Measurements from ENCODE around the gene COX6A1.
A peak's percentile ranks its signal among the peaks of the same experiment; 100 is the strongest.

Gene COX6A1

DNA sequence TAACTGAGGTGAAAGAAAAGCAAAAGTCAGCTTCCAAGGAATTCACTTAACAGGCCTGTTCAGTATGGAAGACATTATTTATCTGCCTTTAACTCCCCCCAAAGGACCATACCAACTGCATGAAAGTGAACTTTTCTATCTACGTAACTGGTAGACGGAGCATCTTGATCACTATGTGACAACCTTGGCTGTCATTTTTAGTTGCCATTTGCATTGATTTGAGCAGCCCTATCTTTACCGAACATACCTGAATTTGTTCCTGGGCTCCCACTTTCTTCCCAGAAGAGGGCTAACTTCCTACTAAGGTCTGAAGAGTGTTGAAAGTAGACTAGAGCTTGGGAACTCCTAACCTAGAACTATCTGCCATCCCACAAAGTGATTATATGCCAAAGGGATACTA, 22.2 kb downstream of the COX6A1 start:
- Histone ChIP-seq H3K4me3 (replicated peaks; ENCODE audit: low read depth, low read length) (no peak overlapping the region), H3K27me3 (replicated peaks; ENCODE audit: control insufficient read depth, insufficient read depth, low read length) (no peaks in the 10 kb centered on the region), H3K36me3 (ENCODE audit: control insufficient read depth, insufficient read depth, low read length) (peaks cover 30% of the 10 kb centered on the region)
- no peak for DNase-seq (ENCODE audit: extremely low read depth, insufficient read length)
- TF ChIP-seq, protein P1, sequence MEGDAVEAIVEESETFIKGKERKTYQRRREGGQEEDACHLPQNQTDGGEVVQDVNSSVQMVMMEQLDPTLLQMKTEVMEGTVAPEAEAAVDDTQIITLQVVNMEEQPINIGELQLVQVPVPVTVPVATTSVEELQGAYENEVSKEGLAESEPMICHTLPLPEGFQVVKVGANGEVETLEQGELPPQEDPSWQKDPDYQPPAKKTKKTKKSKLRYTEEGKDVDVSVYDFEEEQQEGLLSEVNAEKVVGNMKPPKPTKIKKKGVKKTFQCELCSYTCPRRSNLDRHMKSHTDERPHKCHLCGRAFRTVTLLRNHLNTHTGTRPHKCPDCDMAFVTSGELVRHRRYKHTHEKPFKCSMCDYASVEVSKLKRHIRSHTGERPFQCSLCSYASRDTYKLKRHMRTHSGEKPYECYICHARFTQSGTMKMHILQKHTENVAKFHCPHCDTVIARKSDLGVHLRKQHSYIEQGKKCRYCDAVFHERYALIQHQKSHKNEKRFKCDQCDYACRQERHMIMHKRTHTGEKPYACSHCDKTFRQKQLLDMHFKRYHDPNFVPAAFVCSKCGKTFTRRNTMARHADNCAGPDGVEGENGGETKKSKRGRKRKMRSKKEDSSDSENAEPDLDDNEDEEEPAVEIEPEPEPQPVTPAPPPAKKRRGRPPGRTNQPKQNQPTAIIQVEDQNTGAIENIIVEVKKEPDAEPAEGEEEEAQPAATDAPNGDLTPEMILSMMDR (IDR thresholded peaks at IDR 0.05; ENCODE audit: insufficient read depth, low read length, poor library complexity, severe bottlenecking), result no peak

DNA sequence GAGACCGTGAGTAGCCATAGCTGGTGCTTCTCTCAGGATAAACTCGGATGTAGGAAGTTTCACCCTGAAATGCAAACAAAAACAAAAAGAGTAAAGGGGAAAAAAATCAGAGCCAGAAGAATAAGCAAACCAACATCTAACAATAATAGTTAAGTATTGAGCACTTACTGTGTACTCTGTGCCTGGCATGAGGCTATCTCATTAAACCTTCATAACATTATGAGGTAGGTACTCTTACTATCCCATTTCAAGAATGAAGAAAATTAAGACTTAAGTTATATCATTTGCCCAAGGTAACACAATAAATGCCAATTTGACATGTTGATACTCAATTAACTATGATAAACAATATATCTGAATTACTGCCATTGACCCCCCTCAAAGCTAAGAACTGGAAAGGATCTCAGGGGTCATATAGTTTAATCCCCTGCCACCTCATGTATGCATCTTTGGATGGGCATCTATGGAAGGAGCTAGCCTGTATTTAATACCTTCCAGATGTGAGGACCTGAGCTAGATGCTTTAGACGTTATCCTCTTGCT, 24.3 kb downstream of the COX6A1 start:
- no peak overlapping the region for H3K4me3 ChIP-seq (replicated peaks; ENCODE audit: low read depth, low read length)
- H3K36me3 ChIP-seq (ENCODE audit: control insufficient read depth, insufficient read depth, low read length), result peaks cover 34% of the 10 kb centered on the region
- TF ChIP-seq, protein P1 (IDR thresholded peaks at IDR 0.05; ENCODE audit: insufficient read depth, low read length, poor library complexity, severe bottlenecking), result no peak
- no peak for DNase-seq (ENCODE audit: extremely low read depth, insufficient read length)
- H3K27me3 ChIP-seq (replicated peaks; ENCODE audit: control insufficient read depth, insufficient read depth, low read length), result no peaks in the 10 kb centered on the region

DNA sequence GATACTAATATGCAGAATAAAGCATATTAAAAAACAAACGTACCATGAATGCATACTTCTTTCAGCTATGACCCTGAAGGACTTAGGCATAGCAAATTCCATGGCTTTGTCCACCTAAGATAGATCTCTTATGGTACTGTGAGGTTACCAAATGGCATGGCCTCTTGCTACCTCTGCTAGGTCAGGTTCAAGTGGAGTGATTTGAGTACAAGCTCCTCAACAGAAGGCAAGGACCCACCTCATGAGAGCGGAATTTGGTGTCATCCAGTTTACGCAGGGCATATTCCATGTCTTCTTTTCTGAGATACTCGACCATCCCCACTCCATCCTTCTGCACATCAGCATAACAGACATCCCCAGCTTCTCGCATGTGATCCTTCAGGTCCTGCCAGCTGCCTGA, 25.8 kb downstream of the COX6A1 start:
- DNase-seq (ENCODE audit: extremely low read depth, insufficient read length), result no peak
- TF ChIP-seq, protein P1 (IDR thresholded peaks at IDR 0.05; ENCODE audit: insufficient read depth, low read length, poor library complexity, severe bottlenecking), result no peak
- Histone ChIP-seq H3K4me3 (replicated peaks; ENCODE audit: low read depth, low read length) (no peak overlapping the region), H3K36me3 (ENCODE audit: control insufficient read depth, insufficient read depth, low read length) (peaks cover 28% of the 10 kb centered on the region), H3K27me3 (replicated peaks; ENCODE audit: control insufficient read depth, insufficient read depth, low read length) (no peaks in the 10 kb centered on the region)

DNA sequence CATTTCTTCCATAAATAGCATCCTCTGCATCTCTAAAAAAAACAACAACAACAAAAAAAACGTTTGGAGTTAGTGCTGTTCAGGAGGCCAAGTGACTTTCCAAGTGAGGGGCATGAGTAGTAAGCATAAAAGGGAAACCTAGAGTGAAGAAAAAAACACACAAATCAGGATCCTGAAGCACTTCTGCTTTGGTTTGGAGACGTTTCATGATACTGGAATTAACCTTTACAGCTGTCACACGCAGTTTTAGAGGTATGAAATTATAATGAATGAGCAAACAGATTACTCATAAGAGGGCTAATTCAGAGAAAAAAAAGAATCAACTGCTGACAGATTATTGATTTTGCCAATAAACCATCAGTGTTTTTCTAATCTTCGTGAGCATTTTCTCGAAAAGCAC, 27.8 kb downstream of the COX6A1 start:
- no peak overlapping the region for H3K4me3 ChIP-seq (replicated peaks; ENCODE audit: low read depth, low read length)
- no peaks in the 10 kb centered on the region for H3K27me3 ChIP-seq (replicated peaks; ENCODE audit: control insufficient read depth, insufficient read depth, low read length)
- TF ChIP-seq, protein P1 (IDR thresholded peaks at IDR 0.05; ENCODE audit: insufficient read depth, low read length, poor library complexity, severe bottlenecking), result no peak
- DNase-seq (ENCODE audit: extremely low read depth, insufficient read length), result no peak
- H3K36me3 ChIP-seq (ENCODE audit: control insufficient read depth, insufficient read depth, low read length), result peaks cover 25% of the 10 kb centered on the region

DNA sequence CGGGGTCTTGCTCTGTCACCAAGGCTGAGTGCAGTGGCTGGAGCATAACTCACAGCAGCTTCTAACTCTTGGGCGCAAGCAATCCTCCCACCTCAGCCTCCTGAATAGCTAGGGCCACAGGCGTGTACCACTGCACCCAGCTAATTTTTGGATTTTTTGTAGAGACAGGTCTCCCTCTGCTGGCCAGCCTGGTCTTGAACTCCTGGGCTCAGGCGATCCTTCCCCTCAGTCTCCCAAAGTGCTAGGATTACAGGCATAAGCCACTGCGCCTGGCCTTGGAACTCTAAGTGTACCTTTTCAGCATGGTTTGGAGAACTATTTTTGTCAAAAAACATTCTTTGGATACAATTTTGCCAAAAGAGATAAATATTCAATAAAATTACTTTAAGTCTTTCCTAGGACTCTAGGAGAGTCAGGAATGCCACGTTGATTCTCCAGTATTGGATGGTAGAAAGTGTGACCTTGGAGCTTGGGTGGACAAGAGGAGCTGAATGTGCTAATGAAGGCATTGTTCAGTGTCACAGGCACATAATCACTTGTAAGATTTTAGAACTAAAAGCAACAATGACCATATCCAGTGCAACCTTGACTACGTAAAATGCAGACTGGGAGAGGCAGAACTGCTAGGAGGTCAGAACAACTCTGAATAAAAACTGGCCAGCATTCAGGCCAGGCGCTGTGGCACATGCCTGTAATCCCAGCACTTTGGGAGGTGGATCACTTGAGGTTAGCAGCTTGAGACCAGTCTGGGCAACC, 28.8 kb downstream of the COX6A1 start:
- Histone ChIP-seq H3K4me3 (replicated peaks; ENCODE audit: low read depth, low read length) (no peak overlapping the region), H3K27me3 (replicated peaks; ENCODE audit: control insufficient read depth, insufficient read depth, low read length) (no peaks in the 10 kb centered on the region), H3K36me3 (ENCODE audit: control insufficient read depth, insufficient read depth, low read length) (peaks cover 19% of the 10 kb centered on the region)
- DNase-seq (ENCODE audit: extremely low read depth, insufficient read length), result no peak
- TF ChIP-seq, protein P1 (IDR thresholded peaks at IDR 0.05; ENCODE audit: insufficient read depth, low read length, poor library complexity, severe bottlenecking), result peak; percentile 69
